Measurements from ENCODE around the gene PARD3.
"Not testable (repeated sequence)": the region's sequence is repeated elsewhere in the genome, so short reads cannot be mapped to it uniquely, and the experiment has no call there.

- TF ChIP-seq CTCF, POLR2A, EP300 (IDR thresholded peaks at IDR 0.05): not testable (repeated sequence)
Observed at GRCh38 chr10:34706992-34707391, 108.1 kb downstream of the PARD3 start.
